K562 (cell line): Measurements from ENCODE around the gene ADORA1. TPM values are rescaled to one million over a fixed set of nuclear protein-coding genes. Genes with fewer than 3 reads are reported as not detected.

Experiments
- ATAC-seq: fragments of 200-7000 bp; cut with Tn5 transposase; 3 replicates; pipeline ENCODE4 v1.9.1; 2020; ENCODE audit warnings: moderate library complexity
- BruUV-seq: library from RNA; stranded (reverse); fragments of 400-500 nt; replicated peaks from 2 replicates; lab custom pipeline; 2021; lab: Mats Ljungman, UMichigan
- CTCF ChIA-PET: fragments of 300-600 bp; formaldehyde crosslinking; extraction: SDS; loops from one replicate; lab custom pipeline; 2021; ENCODE audit warnings: low intra/inter-chr PET ratio; lab: Yijun Ruan, JAX
- POLR2A ChIA-PET: fragments of 300-600, 350-650 bp; sonication (Branson Sonifier 250); formaldehyde crosslinking; extraction: SDS; loops from one replicate; lab custom pipeline; 2021; ENCODE audit warnings: antibody characterized with exemption, inconsistent platforms; lab: Yijun Ruan, JAX
- DNase-seq, 4 experiments: peaks; one replicate each; pipeline versions ENCODE4 v3.0.0 to v3.0.0-alpha.2; 2011 to 2018; ENCODE audit warnings: low spot score in 3 of 4, mixed read lengths in 3 of 4; ENCODE audit errors: extremely low read depth in 1 of 4
- FAIRE-seq: peaks from 2 replicates; lab custom pipeline; 2011; peaks lifted over from hg19 to GRCh38; lab: Jason Lieb, UNC
- H2AFZ ChIP-seq: 2 replicates; pipeline ENCODE4 v1.6.0; 2011; ENCODE audit warnings: low read depth, low read length, control low read depth, inconsistent platforms
- H3K27ac ChIP-seq: fragments of 200-600 bp; 3 replicates; pipeline ENCODE4 v1.8.0; 2011; ENCODE audit warnings: low read depth, mild to moderate bottlenecking, control low read depth, inconsistent platforms, low read length, moderate library complexity, mixed read lengths; ENCODE audit errors: extremely low read depth
- H3K27me3 ChIP-seq, 2 experiments: fragments of 300-600 bp in 1 of 2; 2 replicates in 1 of 2; 3 replicates in 1 of 2; pipeline versions ENCODE4 v1.6.0 to v1.8.0; 2011; ENCODE audit warnings: inconsistent platforms in 2 of 2, low read length in 2 of 2, mild to moderate bottlenecking in 1 of 2, mixed read lengths in 1 of 2, moderate library complexity in 1 of 2; ENCODE audit not compliant: control insufficient read depth in 2 of 2, insufficient read depth in 2 of 2
- H3K36me3 ChIP-seq: fragments of 300-600 bp; 3 replicates; pipeline ENCODE4 v1.8.0; 2011; ENCODE audit warnings: mild to moderate bottlenecking, low read length, inconsistent platforms; ENCODE audit not compliant: control insufficient read depth, insufficient read depth
- H3K4me1 ChIP-seq, 2 experiments: fragments of 200-600 bp in 1 of 2; replicated peaks in 1 of 2; 2 replicates in 1 of 2; 3 replicates in 1 of 2; pipeline versions ENCODE4 v1.5.1 to v1.8.0; 2011; ENCODE audit warnings: inconsistent platforms in 2 of 2, low read length in 2 of 2, mild to moderate bottlenecking in 1 of 2, mixed read lengths in 1 of 2, moderate library complexity in 1 of 2; ENCODE audit not compliant: control insufficient read depth in 2 of 2, insufficient read depth in 2 of 2
- H3K4me2 ChIP-seq: 2 replicates; pipeline ENCODE4 v1.6.1; 2011; ENCODE audit warnings: low read length, control low read depth, inconsistent platforms, mixed read lengths; ENCODE audit not compliant: insufficient read depth
- H3K4me3 ChIP-seq: fragments of 200-600 bp; sonication (generic), shearing (Covaris generic); 2 replicates; pipeline ENCODE4 v1.5.1; 2016; ENCODE audit warnings: control low read depth, inconsistent platforms
- H3K79me2 ChIP-seq: fragments of 200-600 bp; 3 replicates; pipeline ENCODE4 v1.8.0; 2011; ENCODE audit warnings: low read length, inconsistent platforms; ENCODE audit not compliant: control insufficient read depth, insufficient read depth
- H3K9ac ChIP-seq, 2 experiments: 2 replicates each; pipeline versions ENCODE4 v1.6.0 to v1.6.1; 2011; ENCODE audit warnings: low read depth in 2 of 2, low read length in 2 of 2, control low read depth in 1 of 2, inconsistent platforms in 1 of 2, mild to moderate bottlenecking in 1 of 2, mixed read lengths in 1 of 2; ENCODE audit not compliant: insufficient read depth in 1 of 2
- H3K9me1 ChIP-seq: one replicate; pipeline ENCODE4 v1.6.0; 2011; ENCODE audit warnings: inconsistent platforms, mild to moderate bottlenecking, low read length, moderate library complexity; ENCODE audit not compliant: control insufficient read depth, insufficient read depth
- H3K9me3 ChIP-seq: replicated peaks from 2 replicates; pipeline ENCODE4 v1.5.1; 2011; ENCODE audit warnings: low read depth, low read length, inconsistent platforms; ENCODE audit not compliant: control insufficient read depth, insufficient read depth
- H4K20me1 ChIP-seq: replicated peaks from 2 replicates; pipeline ENCODE4 v1.6.1; 2011; ENCODE audit warnings: low read length, inconsistent platforms, mixed read lengths; ENCODE audit not compliant: control insufficient read depth, insufficient read depth
- ETV6 ChIP-seq, 3 experiments: fragments of 150-350 bp in 1 of 3; sonication (generic) in 1 of 3; formaldehyde crosslinking in 1 of 3; IDR thresholded peaks; 2 replicates each; pipeline versions ENCODE4 v1.6.1 to v1.8.0; 2014 to 2022; ENCODE audit warnings: borderline replicate concordance in 2 of 3, low read depth in 2 of 3, antibody characterized with exemption in 1 of 3, low read length in 1 of 3, mild to moderate bottlenecking in 1 of 3, missing genetic modification reagents in 1 of 3
- MEF2D ChIP-seq: conservative IDR thresholded peaks from 2 replicates; pipeline ENCODE4 v1.6.1; 2016; ENCODE audit warnings: low read depth, missing genetic modification characterization, missing compliant biosample characterization
- NCOA4 ChIP-seq: fragments of 450-650 bp; IDR thresholded peaks from 2 replicates; pipeline ENCODE4 v1.6.1; 2018; ENCODE audit warnings: mild to moderate bottlenecking; ENCODE audit not compliant: partially characterized antibody
- NR4A1 ChIP-seq, 2 experiments: fragments of 250-450 bp in 1 of 2; fragments of 450-650 bp in 1 of 2; sonication (Bioruptor Pico) in 1 of 2; IDR thresholded peaks; 2 replicates each; pipeline versions ENCODE4 v1.4.0 to v1.6.1; 2016 to 2020; ENCODE audit warnings: mild to moderate bottlenecking in 2 of 2, missing compliant biosample characterization in 1 of 2, missing genetic modification characterization in 1 of 2, moderate library complexity in 1 of 2
- SOX6 ChIP-seq: fragments of 450-650 bp; IDR thresholded peaks from 2 replicates; pipeline ENCODE4 v1.6.1; 2014; ENCODE audit warnings: mild to moderate bottlenecking
- ZBTB17 ChIP-seq: fragments of 450-650 bp; formaldehyde crosslinking; IDR thresholded peaks from 2 replicates; pipeline ENCODE4 v1.4.0; 2020; ENCODE audit warnings: mild to moderate bottlenecking
- WGBS: fragments of 100-300 bp; shearing (Covaris generic); methylation state at CpG from one replicate; pipeline ENCODE4 v1.1.6; 2016; ENCODE audit warnings: low coverage, mixed read lengths; ENCODE audit not compliant: insufficient coverage; ENCODE audit errors: missing lambda C conversion rate; 5-methylcytosine and 5-hydroxymethylcytosine counted together
- in situ Hi-C: fragments of 300-500 bp; cut with MboI; formaldehyde crosslinking; loops from 4 replicates; pipeline ENCODE4 v1.15.0; 2018; ENCODE audit warnings: inconsistent platforms, mixed read lengths
- intact Hi-C: fragments of 100-400 bp; cut with micrococcal nuclease; formaldehyde crosslinking; loops from 2 replicates; pipeline ENCODE4 v1.14.2; 2022
- polyA plus RNA-seq, 8 experiments: library from polyadenylated mRNA; depleted of rRNA in 4 of 8; stranded (reverse) in 5 of 8; unstranded in 3 of 8; fragments of >200 nt; fragmentation: Nextera tagmentation in 2 of 8; fragmentation: Illumina TruSeq in 1 of 8; extraction: Ambion mirVana in 2 of 8; extraction: Trizol in 1 of 8; gene quantifications; 2 replicates each; pipeline versions ENCODE4 v1.2.1 to v1.2.3, GENCODE V29; 2011 to 2014; ENCODE audit warnings: inconsistent platforms in 1 of 8, missing spikeins in 1 of 8
- total RNA-seq, 7 experiments: library from RNA; depleted of rRNA in 6 of 7; stranded (reverse); fragments of >200 nt in 6 of 7; fragmentation: Illumina TruSeq in 2 of 7; extraction: Trizol in 2 of 7; gene quantifications; 2 replicates each; pipeline versions ENCODE4 v1.2.1 to v1.2.3, GENCODE V29; 2011 to 2021; ENCODE audit warnings: low replicate concordance in 1 of 7
- TF ChIP-seq, protein P1 (sequence below): fragments of 250-450 bp; sonication (Bioruptor Pico); IDR thresholded peaks from 2 replicates; pipeline ENCODE4 v1.8.0; 2022; ENCODE audit warnings: inconsistent platforms, mild to moderate bottlenecking, moderate library complexity, borderline replicate concordance
- TF ChIP-seq, protein P2 (sequence below): fragments of 200-400 bp; formaldehyde crosslinking; IDR thresholded peaks from 2 replicates; pipeline ENCODE4 v1.6.1; 2017; ENCODE audit warnings: mild to moderate bottlenecking, low read depth, low read length, moderate library complexity
- TF ChIP-seq, protein P3 (sequence below): fragments of 450-650 bp; formaldehyde crosslinking; conservative IDR thresholded peaks from 2 replicates; pipeline ENCODE4 v1.4.0; 2022; ENCODE audit warnings: mild to moderate bottlenecking, missing genetic modification characterization

Gene ADORA1
- total and polyA plus RNA-seq, 9 of the 15 experiments (the other 6 are each of a cell fraction or from before 2014, with no cell fraction given) = not detected

DNA sequence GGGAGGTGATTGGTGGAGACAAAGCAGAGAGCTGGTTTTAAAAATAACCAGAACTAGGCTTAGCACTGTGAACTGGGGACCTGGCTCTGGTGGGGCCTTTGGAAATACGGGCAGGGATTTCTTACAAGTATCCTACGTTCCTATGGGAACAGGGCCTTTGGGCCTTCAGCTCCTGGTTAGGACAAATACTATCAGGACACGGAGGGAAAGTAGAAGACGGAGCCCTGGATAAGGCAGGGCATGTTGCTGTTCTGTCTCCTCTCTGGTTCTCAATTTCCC lies 36.4 kb upstream of the ADORA1 start:
- ChIA-PET CTCF (no interaction called here), POLR2A (no interaction called here)
- BruUV-seq = no TSS peak
- WGBS = 0% methylated on average over 4 of the region's 4 CpGs
- Histone ChIP-seq H3K9me3 (no peaks in the 10 kb centered on the region), H3K4me2 (no peak overlapping the region), H3K9me1 (no peaks in the 10 kb centered on the region), H3K27me3 (peaks cover 24 to 41% of the 10 kb centered on the region in 2 experiments), H3K9ac (no peak overlapping the region), H3K36me3 (no peaks in the 10 kb centered on the region), H3K4me3 (no peak overlapping the region), H3K4me1 (no peaks in the 10 kb centered on the region), H4K20me1 (no peaks in the 10 kb centered on the region), H2AFZ (no peak overlapping the region), H3K79me2 (no peaks in the 10 kb centered on the region), H3K27ac (no peak overlapping the region)
- DNase-seq (no peak), ATAC-seq (no peak), FAIRE-seq (no peak)
- in situ Hi-C loops = no loop called here
- intact Hi-C loops = no loop called here
- no peak for TF ChIP-seq ETV6 (IDR thresholded peaks at IDR 0.05; ENCODE audit: borderline replicate concordance in 1 of 2, low read depth in 2 of 2, low read length in 1 of 2)
- no peak for TF ChIP-seq ETV6 (CRISPR knock-in tag; IDR thresholded peaks at IDR 0.05; ENCODE audit: borderline replicate concordance)
- TF ChIP-seq NR4A1 (CRISPR knock-in tag; IDR thresholded peaks at IDR 0.05) = no peak
- no peak for TF ChIP-seq NR4A1 (tag; IDR thresholded peaks at IDR 0.05)
- TF ChIP-seq, protein P1, sequence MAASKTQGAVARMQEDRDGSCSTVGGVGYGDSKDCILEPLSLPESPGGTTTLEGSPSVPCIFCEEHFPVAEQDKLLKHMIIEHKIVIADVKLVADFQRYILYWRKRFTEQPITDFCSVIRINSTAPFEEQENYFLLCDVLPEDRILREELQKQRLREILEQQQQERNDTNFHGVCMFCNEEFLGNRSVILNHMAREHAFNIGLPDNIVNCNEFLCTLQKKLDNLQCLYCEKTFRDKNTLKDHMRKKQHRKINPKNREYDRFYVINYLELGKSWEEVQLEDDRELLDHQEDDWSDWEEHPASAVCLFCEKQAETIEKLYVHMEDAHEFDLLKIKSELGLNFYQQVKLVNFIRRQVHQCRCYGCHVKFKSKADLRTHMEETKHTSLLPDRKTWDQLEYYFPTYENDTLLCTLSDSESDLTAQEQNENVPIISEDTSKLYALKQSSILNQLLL = no peak
- TF ChIP-seq SOX6 = no peak
- no peak for TF ChIP-seq MEF2D
- TF ChIP-seq, protein P2, sequence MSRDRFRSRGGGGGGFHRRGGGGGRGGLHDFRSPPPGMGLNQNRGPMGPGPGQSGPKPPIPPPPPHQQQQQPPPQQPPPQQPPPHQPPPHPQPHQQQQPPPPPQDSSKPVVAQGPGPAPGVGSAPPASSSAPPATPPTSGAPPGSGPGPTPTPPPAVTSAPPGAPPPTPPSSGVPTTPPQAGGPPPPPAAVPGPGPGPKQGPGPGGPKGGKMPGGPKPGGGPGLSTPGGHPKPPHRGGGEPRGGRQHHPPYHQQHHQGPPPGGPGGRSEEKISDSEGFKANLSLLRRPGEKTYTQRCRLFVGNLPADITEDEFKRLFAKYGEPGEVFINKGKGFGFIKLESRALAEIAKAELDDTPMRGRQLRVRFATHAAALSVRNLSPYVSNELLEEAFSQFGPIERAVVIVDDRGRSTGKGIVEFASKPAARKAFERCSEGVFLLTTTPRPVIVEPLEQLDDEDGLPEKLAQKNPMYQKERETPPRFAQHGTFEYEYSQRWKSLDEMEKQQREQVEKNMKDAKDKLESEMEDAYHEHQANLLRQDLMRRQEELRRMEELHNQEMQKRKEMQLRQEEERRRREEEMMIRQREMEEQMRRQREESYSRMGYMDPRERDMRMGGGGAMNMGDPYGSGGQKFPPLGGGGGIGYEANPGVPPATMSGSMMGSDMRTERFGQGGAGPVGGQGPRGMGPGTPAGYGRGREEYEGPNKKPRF = no peak
- TF ChIP-seq, protein P3, sequence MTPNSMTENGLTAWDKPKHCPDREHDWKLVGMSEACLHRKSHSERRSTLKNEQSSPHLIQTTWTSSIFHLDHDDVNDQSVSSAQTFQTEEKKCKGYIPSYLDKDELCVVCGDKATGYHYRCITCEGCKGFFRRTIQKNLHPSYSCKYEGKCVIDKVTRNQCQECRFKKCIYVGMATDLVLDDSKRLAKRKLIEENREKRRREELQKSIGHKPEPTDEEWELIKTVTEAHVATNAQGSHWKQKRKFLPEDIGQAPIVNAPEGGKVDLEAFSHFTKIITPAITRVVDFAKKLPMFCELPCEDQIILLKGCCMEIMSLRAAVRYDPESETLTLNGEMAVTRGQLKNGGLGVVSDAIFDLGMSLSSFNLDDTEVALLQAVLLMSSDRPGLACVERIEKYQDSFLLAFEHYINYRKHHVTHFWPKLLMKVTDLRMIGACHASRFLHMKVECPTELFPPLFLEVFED = no peak
- no peak for TF ChIP-seq NCOA4
- TF ChIP-seq ZBTB17 = no peak
